Endometrium (tissue), 2 donors: Measurements from ENCODE around the gene PKP4.

ENCODE experiments used
- FAIRE-seq: peaks from 2 replicates; lab custom pipeline; 2012; peaks lifted over from hg19 to GRCh38; lab: Jason Lieb, UNC
- donor health status: control.
- donor health status: control.

PKP4 gene

DNA sequence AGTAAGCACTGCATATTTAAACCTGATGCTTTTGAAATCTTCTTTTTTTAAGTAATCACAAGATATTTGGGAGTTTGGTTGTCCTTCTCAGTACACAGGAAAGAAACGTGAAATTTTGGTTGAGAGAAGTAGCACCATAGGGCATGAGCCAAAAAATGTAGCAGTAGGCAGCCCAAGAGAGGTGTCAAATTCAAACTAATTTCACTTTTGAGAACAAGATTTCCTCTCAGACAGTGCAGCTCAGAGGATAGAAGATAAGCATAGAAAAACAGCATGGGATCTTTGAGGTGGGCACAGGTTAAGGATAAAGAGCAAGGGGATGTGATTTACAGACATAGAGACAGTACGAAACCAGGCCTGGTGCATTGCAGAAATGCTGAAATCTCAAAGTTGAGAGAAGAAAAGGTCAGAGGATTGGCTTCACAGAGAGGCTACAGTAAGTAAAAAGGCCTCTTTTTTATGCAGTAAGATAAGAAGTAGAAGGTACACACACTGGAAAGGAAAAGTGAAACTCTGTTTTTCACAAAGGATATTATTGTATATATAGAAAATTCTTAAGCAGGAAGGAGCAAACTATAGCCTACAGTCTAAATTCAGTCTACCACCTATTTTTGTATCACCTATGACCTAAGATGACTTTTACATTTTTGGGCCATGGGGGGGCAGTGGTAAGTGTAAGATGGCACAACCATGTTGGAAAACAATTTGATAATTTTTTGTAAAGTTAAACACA lies 89.8 kb downstream of the PKP4 start:
- no peak for FAIRE-seq

DNA sequence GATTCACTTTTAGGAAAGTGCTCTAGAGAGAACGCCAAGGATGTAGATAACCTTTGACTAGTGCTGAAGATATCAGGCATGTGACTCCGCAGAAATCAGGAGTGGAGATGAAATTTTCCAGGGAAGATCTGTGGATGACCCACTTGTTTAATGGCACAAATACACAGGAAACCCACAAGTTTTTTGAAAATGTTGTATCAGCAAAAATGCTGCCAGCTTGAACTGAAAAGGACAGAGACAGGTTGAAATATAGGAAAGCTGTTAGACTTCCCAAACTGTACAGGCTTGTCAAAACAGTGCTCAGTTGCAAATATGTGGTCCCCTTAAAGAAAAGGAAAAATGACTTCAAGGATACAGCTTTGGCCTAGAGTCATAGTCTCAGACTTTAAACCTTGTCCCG lies 96.5 kb downstream of the PKP4 start:
- FAIRE-seq = no peak

DNA sequence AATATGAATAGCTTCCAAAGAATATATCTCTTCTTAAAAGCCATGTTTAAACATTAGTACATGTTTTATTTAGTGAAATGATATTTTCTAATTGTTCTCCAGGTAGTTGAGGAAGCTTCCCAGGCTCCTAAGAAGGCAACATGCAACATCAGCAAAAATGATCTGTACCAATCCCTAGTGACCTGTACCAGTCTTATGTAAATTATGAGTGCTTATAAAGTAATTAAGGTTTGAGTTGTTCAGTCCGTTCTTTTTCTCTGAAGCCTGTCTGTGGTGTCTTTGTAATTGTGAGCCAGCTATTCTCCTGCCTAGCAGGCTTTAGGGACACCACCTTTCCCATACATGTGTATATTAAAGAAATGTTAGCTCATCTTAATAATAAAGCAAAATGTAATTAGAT lies 98.2 kb downstream of the PKP4 start:
- no peak for FAIRE-seq

DNA sequence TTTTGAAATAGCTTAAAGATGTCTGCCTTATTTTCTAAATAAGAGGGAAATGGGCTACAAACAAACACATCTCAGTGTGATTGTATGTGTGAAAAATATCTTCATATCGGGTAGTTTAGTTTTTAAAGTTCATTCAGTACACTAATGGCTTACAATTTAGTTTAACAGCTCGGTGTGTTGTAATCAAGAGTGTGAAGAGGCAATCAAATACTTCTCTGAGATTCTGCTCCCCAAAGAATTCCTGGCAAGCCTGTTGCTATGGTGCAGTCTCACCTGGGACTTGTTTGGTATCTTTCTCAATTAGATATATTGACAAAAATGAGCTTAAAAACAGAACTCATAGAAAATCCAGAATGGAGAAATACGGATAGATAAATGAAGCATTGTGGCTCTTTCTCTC lies 99.4 kb downstream of the PKP4 start:
- no peak for FAIRE-seq

DNA sequence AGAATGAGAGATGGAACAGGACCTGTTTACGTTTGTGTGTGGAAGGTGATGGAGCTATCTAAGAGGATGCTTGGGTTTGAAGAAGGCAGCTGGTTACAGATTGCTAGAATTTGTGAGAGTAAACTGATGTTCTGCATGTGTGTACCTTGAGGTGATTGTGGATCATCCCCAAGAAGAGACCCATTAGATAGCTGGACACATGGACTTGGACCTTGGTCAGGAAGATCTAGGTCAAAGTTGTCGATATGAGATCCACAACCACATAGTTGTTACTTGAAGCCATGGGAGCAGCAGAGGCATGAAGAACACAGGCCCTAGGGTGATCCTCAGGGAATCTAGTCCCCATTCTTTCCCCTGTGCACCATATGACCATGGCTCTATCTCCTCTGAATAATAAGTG lies 101.0 kb downstream of the PKP4 start:
- FAIRE-seq = no peak

DNA sequence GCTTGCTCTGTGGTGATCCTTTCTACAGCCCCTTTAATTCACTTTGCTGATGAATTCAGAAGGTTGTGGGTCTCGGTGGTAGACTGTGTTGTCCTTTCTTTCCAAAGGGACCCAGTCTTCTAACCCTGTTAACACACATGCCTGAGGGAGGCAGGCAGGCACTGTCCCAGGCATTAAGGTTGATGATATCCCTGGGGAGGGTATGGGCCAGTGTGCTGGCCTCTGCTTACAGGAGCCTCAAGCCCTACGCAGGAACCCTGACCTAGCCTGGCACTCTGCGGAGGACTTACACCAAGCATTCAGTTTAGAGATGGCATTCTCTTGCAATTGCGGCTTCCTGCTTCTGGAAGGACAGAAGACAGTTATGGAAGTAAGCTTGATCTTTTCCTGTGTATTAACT lies 102.5 kb downstream of the PKP4 start:
- no peak for FAIRE-seq

DNA sequence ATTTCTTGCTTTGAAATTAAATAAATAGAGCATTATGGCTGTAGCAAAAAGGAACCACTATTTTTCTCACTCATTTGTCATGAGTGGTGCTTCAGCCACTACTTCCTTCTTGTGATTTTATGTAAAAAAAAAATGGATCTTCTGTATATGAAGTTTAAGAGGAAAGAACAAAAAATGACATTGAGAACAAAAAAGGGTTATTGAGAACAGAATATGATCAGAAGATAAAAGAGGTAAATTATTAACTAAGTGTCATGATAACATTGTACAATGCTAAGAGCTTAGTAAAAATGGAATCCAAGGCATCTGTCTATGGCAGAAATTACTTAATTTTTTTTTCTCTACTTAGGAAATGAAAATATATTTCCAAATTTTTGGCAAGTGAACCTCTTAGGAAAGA lies 103.5 kb downstream of the PKP4 start:
- FAIRE-seq = no peak

DNA sequence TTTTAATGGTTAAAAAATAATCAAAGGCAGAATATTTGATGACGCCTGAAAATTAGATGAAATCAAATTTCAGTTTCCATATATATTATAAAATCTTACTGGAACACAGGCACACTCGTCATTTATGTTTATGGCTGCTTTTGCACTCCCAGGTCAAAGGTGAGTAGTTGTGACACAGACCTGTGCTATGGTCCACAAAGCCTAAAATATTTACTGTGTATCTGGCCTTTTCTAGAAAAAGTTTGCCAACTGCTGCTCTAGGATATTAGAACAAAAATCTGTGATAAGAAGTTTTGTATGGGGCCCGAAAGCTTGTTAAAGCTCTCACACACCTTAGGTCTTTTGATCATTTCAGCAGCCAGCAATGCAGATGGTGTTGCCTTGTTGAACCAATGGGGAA lies 104.3 kb downstream of the PKP4 start:
- no peak for FAIRE-seq

DNA sequence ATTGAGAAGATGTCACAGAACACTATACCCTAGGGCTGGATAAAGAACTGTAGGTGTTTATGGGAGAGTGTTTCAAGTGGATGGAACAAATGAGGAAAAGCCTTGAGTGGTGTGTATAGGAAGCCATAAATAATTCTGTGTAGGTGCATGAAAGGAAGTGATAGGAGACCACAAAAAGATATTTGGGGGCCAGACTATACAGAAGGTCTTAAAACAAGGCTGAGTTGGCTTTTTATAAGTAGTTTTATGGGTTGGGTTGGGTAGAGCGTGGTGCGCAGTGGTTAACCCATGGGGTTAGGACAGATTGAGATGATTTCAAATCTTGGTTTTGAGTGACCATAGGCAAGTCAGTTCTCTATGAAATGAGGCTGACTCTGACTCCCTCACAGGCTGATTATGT lies 110.5 kb downstream of the PKP4 start:
- no peak for FAIRE-seq

DNA sequence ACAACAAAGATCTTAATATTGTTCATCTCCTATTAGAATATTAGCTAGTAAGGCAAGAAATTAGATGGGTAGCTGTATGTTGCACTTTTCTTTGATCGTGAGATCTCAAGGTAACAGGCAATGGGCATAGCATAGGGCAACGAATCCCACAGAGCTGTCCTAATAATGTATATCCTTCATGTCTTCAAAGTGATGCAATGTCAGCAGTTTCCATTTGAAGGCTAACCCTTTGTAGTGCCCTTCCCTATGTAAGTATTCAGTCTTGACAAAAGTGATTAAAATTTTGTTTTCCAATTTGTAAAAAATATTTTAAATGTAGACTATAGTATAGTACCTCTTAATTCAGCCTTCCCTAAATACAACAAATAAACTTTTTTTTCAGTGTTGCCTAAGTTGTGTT lies 112.5 kb downstream of the PKP4 start:
- FAIRE-seq = no peak

DNA sequence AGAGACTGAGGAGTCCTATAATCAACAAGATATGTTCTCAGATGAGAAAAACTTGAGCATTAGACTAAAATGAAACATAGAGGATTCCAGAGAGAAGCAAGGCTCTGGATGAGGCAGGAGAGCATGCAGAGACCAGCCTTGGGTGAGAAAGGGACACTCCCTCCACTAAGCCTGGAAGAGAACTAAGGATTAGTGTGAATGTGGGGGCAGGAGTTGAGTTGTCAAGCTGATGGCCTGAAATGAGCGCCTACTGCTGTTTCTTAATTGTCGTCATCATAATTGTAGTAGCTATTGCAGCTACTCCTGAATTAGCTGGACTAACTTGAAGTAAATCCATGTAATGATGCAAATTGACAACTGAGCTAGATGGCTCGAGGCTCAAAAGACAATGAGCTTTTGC lies 114.1 kb downstream of the PKP4 start:
- FAIRE-seq = no peak

DNA sequence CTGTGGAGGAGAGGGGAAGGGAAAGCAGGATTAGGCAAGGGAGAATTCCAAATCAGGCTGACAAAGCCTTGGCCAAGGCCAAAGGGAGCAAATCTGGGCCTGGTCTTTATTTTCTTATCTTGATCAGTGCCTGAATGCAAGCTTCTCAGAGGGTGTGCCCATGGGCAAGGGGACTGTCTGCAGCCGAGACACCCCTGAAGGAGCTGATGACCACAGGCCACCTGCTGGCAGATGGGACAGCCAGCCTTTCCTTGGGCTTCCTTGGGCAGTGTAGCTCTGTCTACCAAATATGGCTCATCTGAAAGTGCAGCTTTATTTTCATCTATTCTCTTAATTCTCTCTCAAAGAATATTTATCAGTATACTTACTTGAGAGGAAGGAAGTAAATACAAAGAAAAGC lies 117.0 kb downstream of the PKP4 start:
- no peak for FAIRE-seq

DNA sequence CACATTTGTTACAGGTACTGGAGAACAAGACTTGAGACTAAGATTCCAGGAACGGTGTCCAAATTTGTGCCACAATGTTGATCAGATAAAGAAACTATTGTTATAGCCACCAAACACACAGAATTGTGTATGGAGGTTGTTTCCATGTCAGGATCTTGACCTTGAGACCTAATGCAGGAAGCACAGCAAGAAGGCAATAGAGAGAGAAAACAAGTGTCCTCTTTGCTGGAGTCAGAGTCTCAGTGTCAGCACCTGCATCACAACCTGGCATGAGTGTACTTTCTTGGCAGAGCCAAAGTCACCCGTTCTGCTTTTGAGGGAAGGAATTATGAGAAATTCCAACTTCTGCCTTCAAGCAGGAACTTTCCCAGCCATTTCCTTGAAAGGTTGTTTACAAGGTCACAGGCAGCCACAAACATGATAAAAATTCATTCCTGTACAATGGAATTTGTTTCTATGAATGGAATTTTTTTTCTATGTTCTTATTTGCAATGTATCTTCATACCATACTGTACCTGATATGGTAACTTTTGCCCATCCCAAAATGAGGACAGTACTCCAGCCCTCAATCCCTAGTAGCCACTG lies 118.4 kb downstream of the PKP4 start:
- no peak for FAIRE-seq

DNA sequence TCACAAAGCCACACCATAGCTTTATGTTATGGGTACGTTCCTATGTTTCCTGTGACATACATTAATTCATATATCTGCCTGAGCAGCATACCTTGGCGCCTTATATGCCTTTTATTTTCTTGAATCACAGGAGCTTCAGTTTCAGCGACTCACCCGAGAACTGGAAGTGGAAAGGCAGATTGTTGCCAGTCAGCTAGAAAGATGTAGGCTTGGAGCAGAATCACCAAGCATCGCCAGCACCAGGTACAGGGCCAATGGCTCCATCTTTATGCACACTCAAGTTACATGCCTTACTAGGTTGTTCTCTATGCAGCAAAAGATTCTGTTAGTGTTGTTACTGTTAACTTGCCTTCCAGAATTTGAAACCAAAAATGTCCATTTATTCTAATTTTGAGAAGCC lies 120.4 kb downstream of the PKP4 start:
- FAIRE-seq = no peak

DNA sequence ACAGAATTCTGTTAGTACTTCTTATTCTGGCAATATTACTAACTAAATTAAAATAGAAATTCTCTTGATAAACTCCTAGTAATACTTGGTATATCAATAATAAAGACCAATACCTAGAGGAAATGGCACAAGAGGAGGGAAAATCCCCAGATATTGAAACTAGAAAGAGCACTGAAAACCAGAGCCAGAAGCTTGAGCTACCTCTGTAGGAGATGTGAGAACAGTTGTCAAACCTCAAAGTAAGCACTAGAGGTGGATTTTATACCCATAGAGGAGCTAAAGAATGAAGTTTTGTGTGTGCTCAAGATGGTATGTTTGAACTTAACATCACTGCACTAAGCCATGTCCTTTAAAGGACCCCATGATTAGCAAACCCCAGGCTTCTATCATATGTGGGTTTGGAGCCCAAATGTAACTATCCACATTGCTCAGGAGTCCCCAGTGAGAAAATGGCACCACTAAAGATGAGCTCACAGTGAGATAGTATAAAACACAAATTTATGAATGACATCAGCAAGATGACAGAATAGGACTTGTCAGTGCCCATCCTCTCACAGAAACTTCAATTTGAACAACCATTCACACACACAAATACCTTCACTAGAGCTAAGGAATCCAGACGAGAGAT lies 122.1 kb downstream of the PKP4 start:
- FAIRE-seq = no peak

DNA sequence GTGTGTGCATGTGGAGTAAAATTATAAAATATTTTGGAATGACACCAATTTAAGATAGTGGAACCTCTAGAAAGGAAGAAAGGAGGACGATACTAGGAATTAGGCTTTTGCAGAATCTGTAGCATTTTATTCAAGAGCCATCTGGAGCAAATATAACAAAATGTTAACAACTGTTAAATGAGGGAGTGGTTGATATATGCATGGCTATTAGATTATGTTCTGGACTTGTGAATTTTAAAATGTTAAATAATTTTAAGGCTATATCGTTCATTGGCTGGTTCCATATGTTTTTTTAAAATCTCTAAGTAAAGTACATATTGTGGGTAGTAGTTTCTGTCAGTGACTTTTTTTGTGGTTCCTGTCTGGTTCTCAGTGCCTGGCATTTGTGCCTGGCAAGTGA lies 123.2 kb downstream of the PKP4 start:
- no peak for FAIRE-seq

DNA sequence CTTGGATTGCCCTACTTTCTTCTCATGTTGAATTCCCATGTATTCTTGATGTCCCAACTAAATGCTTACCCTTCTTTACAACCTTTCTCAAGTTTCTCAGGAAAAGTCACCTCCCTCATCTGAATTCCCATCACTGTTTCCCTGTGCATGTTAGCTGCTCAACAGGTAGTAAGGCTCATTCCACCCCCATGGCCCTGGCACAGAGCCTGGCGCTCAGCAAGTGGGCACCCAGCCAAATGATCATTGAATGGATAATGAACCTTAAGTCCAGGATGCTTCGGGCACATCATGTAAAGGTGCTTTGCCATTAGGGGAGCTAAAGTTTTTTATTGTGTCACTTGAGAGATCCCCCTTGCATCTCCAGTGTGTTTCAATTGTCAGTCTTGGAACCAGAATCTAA lies 124.0 kb downstream of the PKP4 start:
- FAIRE-seq = no peak

DNA sequence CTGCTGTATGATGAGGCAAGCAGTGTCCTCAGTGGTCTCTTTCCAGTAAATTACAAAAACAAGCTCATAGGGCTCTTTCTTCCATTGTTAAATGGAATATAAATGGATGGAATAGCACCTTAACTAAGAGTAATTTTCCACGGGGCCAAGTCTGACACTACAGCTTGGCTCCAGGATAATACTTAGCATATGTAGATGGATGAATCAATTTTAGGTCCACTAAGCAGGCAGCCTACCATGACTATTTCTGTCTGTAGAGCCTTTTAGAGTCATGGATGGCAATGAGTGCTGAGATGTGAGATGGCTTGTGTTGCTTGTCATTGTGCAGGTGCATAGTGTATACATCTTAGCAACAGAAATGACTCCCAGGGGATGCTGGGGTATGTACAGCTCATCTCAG lies 125.9 kb downstream of the PKP4 start:
- FAIRE-seq = no peak

DNA sequence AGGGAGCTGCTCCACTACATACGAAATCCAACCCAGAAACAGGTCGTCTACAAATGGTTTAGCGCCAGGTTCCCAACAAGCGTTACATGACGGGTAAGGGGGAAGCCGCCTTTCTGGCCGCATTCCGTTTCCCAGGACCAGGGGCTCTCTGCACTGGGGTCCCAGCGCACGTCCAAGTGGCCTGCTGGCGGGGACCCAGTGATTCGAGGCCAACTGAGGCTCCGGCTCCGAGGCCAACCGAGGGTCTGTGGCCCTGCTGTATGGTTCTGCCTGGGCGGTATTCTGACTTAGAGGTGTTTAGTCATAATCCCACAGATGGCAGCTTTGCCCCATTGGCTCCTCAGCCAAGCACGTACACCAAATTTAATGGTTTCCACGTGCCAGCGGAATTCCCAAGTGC lies 127.2 kb downstream of the PKP4 start:
- no peak for FAIRE-seq

DNA sequence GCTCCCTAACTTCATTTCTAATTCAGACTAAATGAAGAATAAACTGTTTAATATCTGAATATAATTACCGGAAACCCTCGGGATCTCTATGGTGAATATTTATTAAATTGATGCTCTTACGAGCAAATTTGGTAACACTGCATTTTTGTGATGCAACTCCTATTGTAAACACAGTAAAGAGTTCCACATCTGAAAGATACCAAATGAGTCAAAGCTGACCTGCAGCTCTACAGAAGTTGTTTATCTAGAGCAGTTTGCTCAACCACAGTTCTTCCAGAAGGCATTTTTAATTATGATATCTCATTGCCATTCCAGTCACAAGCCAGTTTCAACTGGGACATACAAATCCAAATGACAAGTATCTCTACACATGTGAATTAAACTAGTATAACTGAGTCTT lies 129.7 kb downstream of the PKP4 start:
- no peak for FAIRE-seq

DNA sequence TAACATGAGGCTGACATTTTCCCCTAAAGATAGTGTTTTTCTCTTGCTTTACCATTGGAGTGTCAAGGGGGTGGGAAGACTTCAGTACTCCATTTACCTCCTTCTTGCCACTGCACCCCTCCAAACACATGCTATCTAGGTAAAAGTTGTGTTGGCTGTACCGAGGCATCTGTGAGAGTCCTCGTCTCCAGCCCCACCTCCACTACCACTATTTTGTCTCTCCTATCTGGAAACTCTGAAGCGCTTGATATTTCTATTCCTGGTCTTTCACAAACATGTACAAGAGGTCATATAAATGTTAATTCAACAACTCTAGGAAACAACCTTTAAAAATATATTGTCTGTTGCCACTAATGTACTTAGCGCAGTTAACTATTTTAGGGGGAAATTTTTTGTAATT lies 132.6 kb downstream of the PKP4 start:
- FAIRE-seq = no peak

DNA sequence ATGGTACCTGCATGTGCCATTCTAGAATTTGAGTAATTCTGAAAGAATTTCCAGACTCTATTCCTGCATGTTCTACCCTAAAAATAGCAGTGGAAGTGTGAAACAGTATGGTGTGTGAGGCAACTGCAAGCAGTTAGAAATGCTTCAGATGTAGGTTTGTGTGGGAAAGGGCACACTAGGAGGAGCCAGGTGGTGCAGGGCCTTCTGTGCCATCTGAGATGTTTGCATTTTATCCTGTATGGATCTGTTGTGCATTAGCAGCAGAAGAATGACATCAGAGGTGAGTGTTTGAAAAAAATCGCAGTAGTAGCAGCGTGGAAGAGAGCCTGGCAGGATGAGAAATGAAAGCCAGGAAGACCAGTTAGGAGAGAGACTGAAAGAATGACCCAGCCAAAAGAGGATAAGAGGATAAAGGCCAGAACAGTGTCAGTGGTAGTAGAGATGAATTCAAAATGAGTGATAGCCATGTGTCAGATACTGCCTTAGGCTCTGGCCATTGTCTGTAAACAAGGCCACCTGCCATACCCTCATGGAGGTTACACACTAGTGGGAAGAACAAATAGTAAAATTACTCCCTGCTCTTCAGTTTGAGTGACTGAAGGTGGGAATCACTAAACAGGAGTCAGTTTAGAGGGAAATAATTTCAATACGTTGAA lies 142.2 kb downstream of the PKP4 start:
- no peak for FAIRE-seq

DNA sequence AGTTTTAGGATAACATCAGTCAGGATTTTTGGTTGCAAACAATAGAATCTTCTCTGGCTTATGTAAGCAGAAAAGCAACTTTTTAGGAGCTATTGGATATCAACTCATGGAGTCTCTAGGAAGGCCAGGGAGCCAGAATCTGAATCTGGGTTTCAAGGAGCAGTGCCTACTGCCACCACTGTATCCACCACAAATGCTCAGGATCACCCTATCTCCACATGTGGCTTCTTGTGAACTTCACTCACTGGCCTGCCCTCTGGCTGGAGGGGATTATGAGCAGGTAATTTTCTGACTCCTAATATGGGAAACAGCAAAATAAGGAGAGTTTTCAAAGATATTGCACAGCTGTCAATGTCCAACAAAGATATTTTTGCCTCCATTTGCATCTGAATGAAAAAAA lies 142.9 kb downstream of the PKP4 start:
- FAIRE-seq = no peak
